HG03280 (cell line): ENCODE data around the gene DUT.
"Not testable (repeated sequence)": the region's sequence is repeated elsewhere in the genome, so short reads cannot be mapped to it uniquely, and the experiment has no call there.

Source experiments
- ATAC-seq: cut with Tn5 transposase; IDR thresholded peaks from one replicate; pipeline ENCODE4 v1.9.1; 2021; ENCODE audit warnings: mild to moderate bottlenecking, moderate library complexity; ENCODE audit not compliant: unreplicated experiment

Gene DUT

GRCh38 chr15:48326180-48326579 lies 5.0 kb upstream of the DUT start:
- ATAC-seq = not testable (repeated sequence)

- no peak for ATAC-seq
Observed at GRCh38 chr15:48330105-48330785, 984 bp upstream of the DUT start.

DNA sequence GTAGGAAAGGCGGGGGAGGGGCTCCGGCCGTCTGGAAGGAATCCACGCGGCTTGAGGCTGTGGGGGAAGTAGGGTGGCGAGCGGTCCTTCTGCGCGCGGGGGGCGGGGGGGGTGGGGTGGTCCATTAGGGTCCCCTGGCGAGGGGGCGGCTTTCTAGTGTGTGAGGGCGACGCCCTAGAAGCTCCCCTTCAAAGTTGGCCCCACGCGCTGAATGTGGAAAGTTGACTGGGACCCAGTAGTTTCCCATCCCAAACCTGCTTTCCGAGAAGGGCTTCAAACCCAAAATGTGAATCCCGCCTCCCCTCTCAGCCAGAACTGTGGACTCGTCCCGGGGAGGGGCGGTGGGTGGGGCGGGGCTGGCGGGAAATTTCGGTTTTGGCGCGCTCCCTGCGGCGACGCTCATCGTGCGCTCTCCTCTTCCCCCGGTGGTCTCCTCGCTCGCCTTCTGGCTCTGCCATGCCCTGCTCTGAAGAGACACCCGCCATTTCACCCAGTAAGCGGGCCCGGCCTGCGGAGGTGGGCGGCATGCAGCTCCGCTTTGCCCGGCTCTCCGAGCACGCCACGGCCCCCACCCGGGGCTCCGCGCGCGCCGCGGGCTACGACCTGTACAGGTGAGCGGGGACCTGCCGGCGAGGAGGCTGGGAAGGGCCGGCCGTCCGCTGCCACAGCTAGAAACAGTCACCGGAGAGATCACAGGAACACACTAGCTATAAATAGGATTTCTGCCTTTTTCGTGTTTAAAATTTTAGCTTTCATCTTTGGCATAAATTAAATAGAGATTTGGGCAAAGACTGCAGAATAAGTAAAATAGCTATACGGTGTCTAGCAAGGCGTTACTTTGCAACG lies 790 bp downstream of the DUT start:
- ATAC-seq = peak; percentile 50

GRCh38 chr15:48332642-48333034 lies 1.4 kb downstream of the DUT start:
- ATAC-seq = no peak

GRCh38 chr15:48333540-48333939 lies 2.3 kb downstream of the DUT start:
- ATAC-seq = no peak

GRCh38 chr15:48334260-48334659 lies 3.0 kb downstream of the DUT start:
- ATAC-seq = no peak

- no peak for ATAC-seq
Observed at GRCh38 chr15:48336940-48337339, 5.7 kb downstream of the DUT start.

- no peak for ATAC-seq
Observed at GRCh38 chr15:48337607-48338006, 6.4 kb downstream of the DUT start.

DNA sequence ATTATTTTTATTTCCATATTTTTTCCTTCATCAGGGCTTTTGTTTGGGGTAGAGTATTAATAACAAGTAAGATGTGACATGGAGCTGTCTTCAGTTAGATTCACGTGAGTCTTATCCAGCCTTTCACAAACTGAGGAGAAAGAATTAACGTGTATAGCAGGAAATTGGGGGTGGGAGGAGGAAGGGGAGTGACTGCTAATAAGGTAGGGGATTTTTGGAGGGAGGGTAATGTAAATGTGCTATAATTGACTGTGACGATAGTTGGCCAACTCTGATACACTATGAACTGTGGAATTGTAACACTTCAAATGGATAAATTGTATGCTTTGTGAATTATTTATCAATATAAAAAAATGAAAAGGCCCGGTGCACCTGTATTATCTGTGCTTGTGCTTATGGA lies 8.9 kb downstream of the DUT start:
- ATAC-seq = no peak

DNA sequence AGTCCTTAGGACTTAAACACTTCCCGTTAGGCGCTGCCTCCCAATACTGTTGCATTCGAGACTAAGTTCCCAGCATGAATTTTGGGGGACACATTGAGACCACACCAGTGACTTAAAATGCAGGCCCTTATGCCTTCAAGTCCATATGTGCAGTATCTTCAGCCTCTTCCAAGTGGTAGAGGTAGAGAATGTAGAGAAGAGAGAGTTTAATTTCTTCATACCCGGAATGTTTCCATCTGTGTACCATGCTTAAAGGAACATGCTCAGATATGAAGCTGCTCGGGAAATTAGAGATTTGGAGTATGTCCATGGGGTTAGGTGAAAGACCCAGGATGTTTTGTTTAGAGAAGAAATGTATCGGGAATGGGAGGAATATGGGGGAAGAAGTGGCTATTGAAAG lies 12.6 kb downstream of the DUT start:
- no peak for ATAC-seq

GRCh38 chr15:48345516-48345915 lies 14.3 kb downstream of the DUT start:
- no peak for ATAC-seq

GRCh38 chr15:48352474-48353072 lies 21.3 kb downstream of the DUT start:
- peak; percentile 79 for ATAC-seq

GRCh38 chr15:48354694-48355303 lies 23.6 kb downstream of the DUT start:
- ATAC-seq = no peak

DNA sequence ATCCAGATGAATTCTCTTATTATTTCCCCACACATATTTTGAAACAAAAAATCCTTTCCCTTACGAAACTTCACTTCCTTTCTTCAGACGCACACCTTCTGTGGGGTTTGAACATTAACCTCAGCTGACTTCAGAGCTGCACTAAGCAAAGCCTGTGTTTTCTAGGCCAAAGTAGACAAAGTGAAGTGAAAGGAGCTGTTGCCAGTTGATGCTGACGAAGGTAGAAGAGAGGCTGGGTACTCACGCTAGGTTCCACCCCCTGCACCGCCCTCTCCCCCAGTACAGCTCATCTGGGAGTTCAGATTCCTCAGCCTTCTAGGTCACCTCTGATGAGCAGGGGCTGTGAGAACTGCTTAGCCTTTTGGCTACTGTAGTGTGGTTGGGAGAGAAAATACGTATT lies 24.1 kb downstream of the DUT start:
- ATAC-seq = no peak

- ATAC-seq = no peak
Observed at GRCh38 chr15:48358229-48359152, 27.3 kb downstream of the DUT start.

DNA sequence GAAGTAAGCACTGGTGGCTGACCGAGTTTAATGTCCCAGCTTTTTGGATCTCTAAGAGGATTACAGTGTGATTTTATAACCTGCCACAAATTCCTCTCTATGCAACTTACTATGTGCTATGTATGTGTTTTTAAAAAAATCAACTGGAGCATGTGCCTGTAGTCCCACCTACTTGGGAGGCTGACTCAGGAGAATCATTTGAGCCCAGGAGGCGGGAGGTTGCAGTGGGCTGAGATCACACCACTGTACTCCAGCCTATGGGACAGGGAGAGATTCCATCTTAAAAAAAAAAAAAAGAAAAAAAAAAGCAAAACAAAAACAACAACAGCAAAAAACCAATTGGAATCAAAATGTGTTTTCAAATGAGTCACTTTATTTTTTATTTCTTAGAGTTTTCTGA lies 29.6 kb downstream of the DUT start:
- no peak for ATAC-seq

DNA sequence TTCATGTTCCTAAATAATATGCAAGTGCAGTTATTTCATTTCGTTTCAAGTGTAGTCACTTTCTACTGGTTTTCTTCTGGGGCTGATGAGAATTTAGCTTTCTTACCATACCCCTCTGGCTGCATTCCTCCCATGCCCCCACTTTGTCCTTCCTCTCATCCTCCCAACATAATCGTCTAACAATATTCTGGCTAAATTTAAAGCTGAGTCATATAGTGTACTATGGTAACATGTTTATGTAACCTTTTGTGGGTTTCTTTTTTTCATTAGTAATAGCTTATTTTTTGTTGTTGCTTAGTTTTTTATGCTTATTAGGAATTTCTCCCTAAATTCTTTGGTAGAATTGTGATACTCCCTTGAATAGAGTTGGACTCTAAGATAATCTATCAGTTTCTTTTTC lies 30.5 kb downstream of the DUT start:
- no peak for ATAC-seq

GRCh38 chr15:48363474-48363873 lies 32.2 kb downstream of the DUT start:
- no peak for ATAC-seq

DNA sequence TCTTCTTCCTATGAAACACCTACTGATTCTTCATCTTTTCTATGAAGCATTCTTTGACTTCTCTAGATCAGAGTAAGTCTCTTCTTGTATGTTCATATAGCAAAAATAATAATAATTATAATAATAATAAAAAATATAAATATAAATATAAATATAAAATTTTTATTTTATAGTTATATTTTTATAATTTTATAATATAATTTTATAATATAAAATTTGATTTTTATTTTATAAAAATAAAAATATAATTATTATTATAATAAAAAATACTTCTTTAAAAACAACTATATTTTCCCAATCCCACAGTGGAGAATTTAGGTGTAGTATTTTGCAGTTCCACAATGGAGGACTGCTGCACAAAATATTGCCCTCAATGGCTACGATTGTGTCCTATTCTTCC lies 34.3 kb downstream of the DUT start:
- ATAC-seq = no peak

- ATAC-seq = no peak
Observed at GRCh38 chr15:48366584-48367312, 35.5 kb downstream of the DUT start.
